Fibroblast of lung (primary cell): ENCODE data around the gene YBX3. TPM values are rescaled to one million over a fixed set of nuclear protein-coding genes. Genes with fewer than 3 reads are reported as not detected.

ENCODE experiments used
- DNase-seq, 2 donors: peaks; one replicate each; pipeline versions ENCODE4 v3.0.0 to v3.0.0-alpha.2; 2010; ENCODE audit warnings: low read depth in 2 of 2
- H2AFZ ChIP-seq: 2 replicates; pipeline ENCODE4 v1.5.1; 2012; ENCODE audit warnings: low read length, control low read depth, inconsistent platforms
- H3K27ac ChIP-seq: 2 replicates; pipeline ENCODE4 v1.5.1; 2011; ENCODE audit warnings: low read length, control low read depth; ENCODE audit not compliant: insufficient read depth
- H3K27me3 ChIP-seq: 2 replicates; pipeline ENCODE4 v1.5.1; 2011; ENCODE audit warnings: mild to moderate bottlenecking, low read length; ENCODE audit not compliant: control insufficient read depth, insufficient read depth
- H3K36me3 ChIP-seq: 2 replicates; pipeline ENCODE4 v1.5.1; 2011; ENCODE audit warnings: low read length; ENCODE audit not compliant: control insufficient read depth, insufficient read depth
- H3K4me1 ChIP-seq: 2 replicates; pipeline ENCODE4 v1.5.1; 2011; ENCODE audit warnings: low read length; ENCODE audit not compliant: control insufficient read depth, insufficient read depth; ENCODE audit errors: extremely low read depth
- H3K4me2 ChIP-seq: 2 replicates; pipeline ENCODE4 v1.5.1; 2011; ENCODE audit warnings: low read length, control low read depth; ENCODE audit not compliant: insufficient read depth; ENCODE audit errors: extremely low read depth
- H3K4me3 ChIP-seq, 4 experiments: fragments of 200-600 bp in 1 of 4; sonication (generic) in 1 of 4; replicated peaks in 1 of 4; 2 replicates each; pipeline ENCODE4 v1.5.1; 2011 to 2016; ENCODE audit warnings: low read length in 4 of 4, low read depth in 3 of 4, mild to moderate bottlenecking in 3 of 4, control low read depth in 2 of 4, inconsistent platforms in 1 of 4, mixed read lengths in 1 of 4; ENCODE audit not compliant: insufficient read depth in 1 of 4; ENCODE audit errors: control extremely low read depth in 1 of 4
- H3K79me2 ChIP-seq: 2 replicates; pipeline ENCODE4 v1.5.1; 2012; ENCODE audit warnings: mild to moderate bottlenecking, low read length, inconsistent platforms; ENCODE audit not compliant: control insufficient read depth, insufficient read depth
- H3K9ac ChIP-seq: 2 replicates; pipeline ENCODE4 v1.5.1; 2011; ENCODE audit warnings: mild to moderate bottlenecking, low read length, control low read depth; ENCODE audit not compliant: insufficient read depth
- H3K9me3 ChIP-seq: 2 replicates; pipeline ENCODE4 v1.5.1; 2012; ENCODE audit warnings: low read depth, low read length; ENCODE audit not compliant: control insufficient read depth, insufficient read depth
- H4K20me1 ChIP-seq: 2 replicates; pipeline ENCODE4 v1.5.1; 2011; ENCODE audit warnings: low read length; ENCODE audit not compliant: control insufficient read depth, insufficient read depth; ENCODE audit errors: extremely low read depth
- EZH2 ChIP-seq: IDR thresholded peaks from 2 replicates; pipeline ENCODE4 v1.5.1; 2012; ENCODE audit warnings: low read length, control low read depth, mild to moderate bottlenecking; ENCODE audit errors: missing control alignments
- polyA plus RNA-seq, 2 donors: library from polyadenylated mRNA; depleted of rRNA in 1 of 2; stranded (reverse) in 1 of 2; unstranded in 1 of 2; fragments of >200 nt; gene quantifications; 2 replicates each; pipeline ENCODE4 v1.2.1, GENCODE V29; 2011 to 2012; ENCODE audit warnings: missing spikeins in 1 of 2
- total RNA-seq: library from RNA; depleted of rRNA; stranded (reverse); fragments of >200 nt; gene quantifications from 2 replicates; pipeline ENCODE4 v1.2.1, GENCODE V29; 2014
- TF ChIP-seq, protein P1 (sequence below), 2 donors: IDR thresholded peaks in 1 of 2; conservative IDR thresholded peaks in 1 of 2; 1 replicate in 1 of 2; 2 replicates in 1 of 2; pipeline ENCODE4 v1.5.1; 2011 to 2012; ENCODE audit warnings: low read length in 2 of 2, control low read depth in 1 of 2, inconsistent platforms in 1 of 2, low read depth in 1 of 2, mild to moderate bottlenecking in 1 of 2

The YBX3 gene
- total and polyA plus RNA-seq, 2 donors (not counting 1 experiment from before 2014, with no cell fraction given): 97.8 to 172 TPM

- Histone ChIP-seq H2AFZ (no peak overlapping the region), H3K4me3 (no peak overlapping the region), H3K79me2 (no peaks in the 10 kb centered on the region), H4K20me1 (no peaks in the 10 kb centered on the region), H3K9me3 (no peaks in the 10 kb centered on the region), H3K4me2 (no peak overlapping the region), H3K27ac (no peak overlapping the region), H3K27me3 (no peaks in the 10 kb centered on the region), H3K9ac (no peak overlapping the region), H3K36me3 (no peaks in the 10 kb centered on the region), H3K4me1 (no peaks in the 10 kb centered on the region)
- no peak for DNase-seq
- TF ChIP-seq EZH2: no peak
- TF ChIP-seq, protein P1, sequence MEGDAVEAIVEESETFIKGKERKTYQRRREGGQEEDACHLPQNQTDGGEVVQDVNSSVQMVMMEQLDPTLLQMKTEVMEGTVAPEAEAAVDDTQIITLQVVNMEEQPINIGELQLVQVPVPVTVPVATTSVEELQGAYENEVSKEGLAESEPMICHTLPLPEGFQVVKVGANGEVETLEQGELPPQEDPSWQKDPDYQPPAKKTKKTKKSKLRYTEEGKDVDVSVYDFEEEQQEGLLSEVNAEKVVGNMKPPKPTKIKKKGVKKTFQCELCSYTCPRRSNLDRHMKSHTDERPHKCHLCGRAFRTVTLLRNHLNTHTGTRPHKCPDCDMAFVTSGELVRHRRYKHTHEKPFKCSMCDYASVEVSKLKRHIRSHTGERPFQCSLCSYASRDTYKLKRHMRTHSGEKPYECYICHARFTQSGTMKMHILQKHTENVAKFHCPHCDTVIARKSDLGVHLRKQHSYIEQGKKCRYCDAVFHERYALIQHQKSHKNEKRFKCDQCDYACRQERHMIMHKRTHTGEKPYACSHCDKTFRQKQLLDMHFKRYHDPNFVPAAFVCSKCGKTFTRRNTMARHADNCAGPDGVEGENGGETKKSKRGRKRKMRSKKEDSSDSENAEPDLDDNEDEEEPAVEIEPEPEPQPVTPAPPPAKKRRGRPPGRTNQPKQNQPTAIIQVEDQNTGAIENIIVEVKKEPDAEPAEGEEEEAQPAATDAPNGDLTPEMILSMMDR (conservative IDR thresholded peaks at IDR 0.05 in 1 of 2, IDR thresholded peaks at IDR 0.05 in 1 of 2; ENCODE audit: low read depth in 1 of 2, low read length in 2 of 2): no peak
Observed at GRCh38 chr12:10756194-10756593, 33.1 kb upstream of the YBX3 start.

DNA sequence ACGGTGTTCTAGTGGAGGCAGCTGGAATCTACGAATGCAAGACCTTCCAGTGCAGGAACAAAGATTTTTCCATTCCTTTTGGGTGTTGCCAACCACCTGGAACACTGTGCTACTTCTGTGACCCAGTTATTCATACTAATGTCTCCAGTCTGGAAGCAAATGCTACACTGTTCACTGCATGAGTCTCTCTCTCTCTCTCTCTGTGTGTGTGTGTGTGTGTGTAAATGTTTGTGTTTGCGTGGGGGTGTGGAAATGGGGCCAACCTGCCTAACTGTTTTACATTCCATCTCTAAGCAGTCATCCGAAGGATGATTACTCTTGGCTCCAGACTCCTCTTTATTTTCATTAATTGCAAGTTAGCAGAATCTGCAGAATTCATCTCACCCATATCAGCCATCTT, 29.9 kb upstream of the YBX3 start:
- no peaks in the 10 kb centered on the region for H4K20me1 ChIP-seq
- peak; percentile 12 to 80 for DNase-seq
- no peaks in the 10 kb centered on the region for H3K9me3 ChIP-seq
- no peaks in the 10 kb centered on the region for H3K36me3 ChIP-seq
- no peak overlapping the region for H2AFZ ChIP-seq
- no peaks in the 10 kb centered on the region for H3K4me1 ChIP-seq
- no peaks in the 10 kb centered on the region for H3K79me2 ChIP-seq
- H3K27ac ChIP-seq: no peak overlapping the region
- H3K27me3 ChIP-seq: no peaks in the 10 kb centered on the region
- TF ChIP-seq, protein P1 (conservative IDR thresholded peaks at IDR 0.05 in 1 of 2, IDR thresholded peaks at IDR 0.05 in 1 of 2; ENCODE audit: low read depth in 1 of 2, low read length in 2 of 2): no peak
- TF ChIP-seq EZH2: no peak
- H3K4me2 ChIP-seq: no peak overlapping the region
- no peak overlapping the region for H3K4me3 ChIP-seq
- H3K9ac ChIP-seq: no peak overlapping the region

DNA sequence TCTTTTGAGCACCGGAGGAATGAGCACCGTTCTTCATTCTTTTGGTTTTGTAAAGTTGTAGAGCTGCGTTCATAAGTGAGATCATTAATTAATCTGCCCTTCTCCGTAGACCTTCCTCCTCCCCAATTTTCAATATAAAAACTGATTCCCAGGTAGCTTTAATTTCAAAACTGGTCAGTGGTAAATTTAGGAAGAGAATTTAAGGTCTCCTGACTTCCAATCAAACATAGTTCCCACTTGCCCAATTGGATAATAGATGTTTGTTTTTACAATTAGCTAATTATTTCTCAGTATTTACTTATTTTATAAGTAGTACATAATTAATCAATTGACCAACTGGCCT, 27.2 kb upstream of the YBX3 start:
- H3K4me2 ChIP-seq: no peak overlapping the region
- no peak for DNase-seq
- H3K79me2 ChIP-seq: no peaks in the 10 kb centered on the region
- TF ChIP-seq, protein P1 (conservative IDR thresholded peaks at IDR 0.05 in 1 of 2, IDR thresholded peaks at IDR 0.05 in 1 of 2; ENCODE audit: low read depth in 1 of 2, low read length in 2 of 2): no peak
- TF ChIP-seq EZH2: no peak
- no peaks in the 10 kb centered on the region for H3K9me3 ChIP-seq
- H4K20me1 ChIP-seq: no peaks in the 10 kb centered on the region
- H2AFZ ChIP-seq: no peak overlapping the region
- no peak overlapping the region for H3K27ac ChIP-seq
- no peaks in the 10 kb centered on the region for H3K36me3 ChIP-seq
- no peak overlapping the region for H3K4me3 ChIP-seq
- no peaks in the 10 kb centered on the region for H3K4me1 ChIP-seq
- no peaks in the 10 kb centered on the region for H3K27me3 ChIP-seq
- H3K9ac ChIP-seq: no peak overlapping the region
